GM19328 (cell line): ENCODE results near the gene FAU.

ENCODE experiments used
- ATAC-seq: cut with Tn5 transposase; IDR thresholded peaks from one replicate; pipeline ENCODE4 v1.9.1; 2021; ENCODE audit warnings: mild to moderate bottlenecking, moderate library complexity; ENCODE audit not compliant: unreplicated experiment

Gene FAU

DNA sequence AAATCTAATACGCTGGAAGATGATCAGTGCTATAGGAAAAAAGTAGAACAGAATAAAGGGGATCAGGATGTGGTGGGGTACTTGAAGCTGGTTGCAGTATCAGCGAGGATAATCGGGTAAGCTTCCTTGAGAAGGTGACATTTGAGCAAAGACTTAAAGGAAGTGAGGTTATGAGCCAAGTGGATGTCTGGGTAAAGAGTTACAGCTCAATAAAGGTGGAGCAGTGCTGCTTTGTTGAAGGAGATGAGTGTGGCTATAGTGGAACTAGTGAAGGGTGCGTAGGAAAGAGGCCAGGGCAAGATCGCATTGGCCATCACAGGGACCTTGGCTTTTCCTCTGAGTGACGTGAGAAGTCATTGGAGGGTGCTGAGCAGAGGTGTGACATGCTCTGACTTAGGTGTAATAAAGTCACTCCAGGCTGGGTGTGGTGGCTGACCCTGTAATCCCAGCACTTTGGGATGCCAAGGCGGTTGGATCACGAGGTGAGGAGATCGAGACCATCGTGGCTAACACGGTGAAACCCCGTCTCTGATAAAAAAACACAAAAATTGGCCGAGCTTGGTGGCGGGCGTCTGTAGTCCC lies 14.7 kb upstream of the FAU start:
- ATAC-seq, result no peak

DNA sequence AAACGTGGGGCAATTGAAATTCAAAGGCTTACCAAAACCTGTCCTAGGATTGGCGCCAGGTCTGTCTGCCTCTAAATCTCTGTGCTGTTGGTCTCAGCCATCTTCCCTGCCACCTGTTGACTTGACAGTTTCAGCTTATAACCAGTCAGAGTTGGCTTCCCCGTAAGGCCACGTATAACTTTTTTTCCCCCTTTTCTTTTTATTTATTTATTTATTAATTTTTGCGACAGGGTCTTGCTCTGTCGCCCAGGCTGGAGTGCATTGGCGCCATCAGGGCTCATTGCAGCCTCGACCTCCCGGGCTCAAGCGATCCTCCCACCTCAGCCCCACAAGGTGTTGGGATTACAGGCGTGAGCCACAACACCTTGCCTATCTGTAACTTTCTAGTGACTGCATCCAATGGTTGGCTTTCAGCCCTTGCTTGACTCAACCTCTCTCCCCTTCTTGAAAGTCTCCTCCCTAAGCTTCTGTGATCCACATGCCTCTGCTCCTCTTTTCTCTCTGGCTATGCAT lies 13.8 kb upstream of the FAU start:
- ATAC-seq, result no peak

DNA sequence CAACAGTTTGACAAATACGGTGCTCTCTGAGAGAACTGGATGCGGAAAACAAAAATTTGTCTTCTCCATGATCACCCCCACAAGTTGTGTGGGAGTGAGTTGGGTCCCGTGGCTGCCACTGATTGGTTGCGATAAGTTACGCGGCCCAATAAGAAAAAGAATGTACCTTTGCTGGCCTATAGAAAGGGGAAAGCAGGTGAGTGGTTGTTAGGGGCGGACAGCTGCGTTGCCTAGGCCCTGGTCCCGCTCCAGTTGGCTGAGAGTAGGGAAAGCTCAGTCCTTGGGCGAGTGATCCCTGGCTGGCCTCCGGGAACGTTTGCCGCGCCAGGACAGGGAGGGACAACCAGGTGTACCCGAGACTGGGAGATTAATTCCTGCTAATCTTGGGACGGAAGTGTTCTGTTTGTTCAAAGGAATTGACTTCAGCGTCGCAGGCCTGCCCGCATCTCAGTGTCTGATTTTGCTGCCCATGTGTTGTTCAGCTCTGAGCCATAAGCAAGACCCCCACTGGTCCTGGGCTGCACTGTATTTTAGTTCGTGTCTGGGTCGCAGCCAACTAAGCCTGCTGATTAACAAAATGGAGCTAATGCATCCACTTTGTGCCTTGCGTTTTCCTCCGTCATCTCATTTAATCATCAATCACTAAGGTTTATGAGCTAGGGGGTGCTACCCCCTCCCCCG lies 13.2 kb upstream of the FAU start:
- peak; percentile 50 for ATAC-seq

DNA sequence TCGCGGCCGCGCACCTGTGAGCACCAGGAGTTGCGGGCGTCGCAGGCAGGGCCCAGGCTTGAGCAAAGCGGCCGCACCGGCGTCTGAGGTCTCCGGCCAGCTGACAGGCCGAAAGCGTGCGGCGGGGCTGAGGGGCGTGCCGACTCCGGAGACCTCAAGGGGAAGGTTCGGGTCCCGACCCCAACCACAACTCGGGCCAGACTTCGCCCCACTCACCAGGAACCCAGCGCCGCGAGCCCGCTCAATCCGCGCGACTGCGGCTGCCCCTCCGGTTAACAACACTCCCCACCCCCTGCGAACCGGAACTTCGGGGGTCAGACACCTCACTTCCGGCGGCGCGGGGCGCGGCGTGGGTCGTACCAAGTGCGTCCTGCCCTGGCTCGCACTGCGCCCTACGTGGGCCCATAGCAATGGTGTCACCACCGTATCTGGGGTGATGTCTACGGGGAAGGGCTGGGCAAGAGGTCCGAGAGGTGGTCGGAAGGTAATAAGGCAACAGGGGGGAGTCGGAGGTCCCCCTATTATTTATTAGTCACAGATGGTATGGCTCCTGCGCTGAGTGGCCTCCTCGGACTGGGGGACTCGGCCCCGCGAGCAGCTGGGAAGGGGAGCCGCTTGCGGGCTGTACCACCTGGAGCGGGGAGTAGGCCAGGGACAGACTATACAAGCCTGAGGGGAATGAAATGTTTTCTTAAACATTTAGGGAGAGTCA lies 12.5 kb upstream of the FAU start, which contains the start of gene SYVN1:
SYVN1 (minus strand) TSS at position 280 of the 712 bp plus-strand sequence. CDS start 918 bp downstream, outside the sequence.
- peak; percentile 50 for ATAC-seq

DNA sequence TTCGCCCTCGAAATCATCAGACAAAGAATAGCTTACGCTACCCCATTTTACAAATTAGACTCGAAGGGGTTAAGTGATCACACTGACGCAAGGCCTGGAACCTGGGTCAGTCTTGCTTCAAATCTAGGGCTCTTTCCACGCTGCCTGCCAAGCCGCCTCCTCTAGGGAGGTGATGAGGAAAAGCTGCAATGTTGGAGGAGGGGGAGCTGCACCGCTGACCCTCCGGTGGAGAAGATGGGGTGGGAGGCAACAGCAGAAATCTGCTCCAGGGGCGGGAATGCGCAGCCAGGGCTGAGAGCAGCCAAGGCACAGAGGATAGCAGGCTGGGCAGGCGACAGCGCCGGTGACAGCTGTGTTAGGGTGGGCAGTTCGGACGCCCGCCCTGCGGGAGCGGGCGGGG lies 11.8 kb upstream of the FAU start:
- no peak for ATAC-seq

DNA sequence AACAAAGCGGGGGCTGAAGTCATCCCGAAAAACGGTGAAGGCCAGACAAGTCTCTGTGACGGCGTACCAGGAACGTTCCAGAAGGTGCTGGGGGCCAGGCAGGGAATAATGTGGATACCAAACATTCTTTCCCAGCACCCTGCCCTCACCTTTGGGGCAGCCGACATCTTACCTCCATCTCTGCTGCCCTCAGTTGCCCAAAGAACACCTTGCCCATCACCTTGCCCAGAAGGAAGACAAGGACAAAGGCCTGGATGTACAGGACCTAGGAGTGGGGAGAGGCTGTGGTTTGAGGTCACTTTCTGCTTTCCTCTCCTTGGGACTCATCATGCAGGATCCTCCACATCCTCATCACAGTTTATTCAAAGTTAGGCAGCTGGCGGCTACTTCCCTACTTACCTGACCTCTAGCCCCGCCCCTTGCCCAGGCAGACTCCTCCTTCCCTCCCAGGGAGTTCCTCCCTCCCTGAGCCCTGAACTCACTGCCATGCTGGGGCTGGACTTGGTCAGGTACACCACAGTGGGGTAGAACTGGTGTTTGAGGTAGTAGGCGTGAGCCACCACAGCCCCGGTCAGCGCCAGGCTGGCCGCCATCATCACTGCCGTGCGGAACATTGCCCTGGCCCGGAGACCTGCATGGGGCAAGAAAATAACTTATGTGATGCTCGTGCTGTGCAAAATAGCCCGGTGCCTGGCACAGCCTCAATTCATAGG lies 11.2 kb upstream of the FAU start:
- no peak for ATAC-seq

DNA sequence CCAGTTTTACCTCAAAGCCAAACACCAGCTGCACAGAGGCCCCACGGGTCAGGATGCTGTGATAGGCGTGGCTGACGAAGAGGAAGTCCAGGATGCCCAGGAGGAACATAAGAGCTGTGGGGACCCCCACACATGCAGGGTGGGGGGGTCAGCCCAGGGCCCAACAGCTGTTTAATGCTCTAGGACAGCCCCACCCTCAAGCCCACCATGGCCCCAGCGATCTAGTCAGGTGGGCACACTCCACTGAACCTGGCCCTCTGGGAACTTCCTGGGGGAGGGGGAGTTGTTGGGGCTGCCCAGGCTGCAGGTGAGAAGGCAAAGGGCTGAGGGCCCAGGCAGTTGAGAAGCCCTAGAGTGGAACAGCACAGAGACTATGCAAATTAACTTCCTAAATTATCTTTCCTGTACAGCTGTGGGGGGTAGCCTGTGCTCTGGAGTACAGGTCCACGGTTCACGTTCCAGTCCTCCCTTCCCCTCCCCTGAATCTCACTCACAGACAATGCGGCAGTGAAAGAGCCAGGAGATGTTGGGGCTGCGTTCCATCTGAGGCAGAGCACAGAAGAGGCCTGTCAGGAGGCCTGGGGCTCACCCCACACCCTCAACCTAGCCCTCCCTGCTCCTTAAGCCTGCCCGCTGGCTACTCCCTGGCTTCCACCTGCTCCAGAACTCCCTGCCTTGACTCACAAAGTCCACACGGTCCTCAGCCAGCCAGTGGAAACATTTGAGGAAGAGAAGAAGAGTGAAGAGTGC lies 10.5 kb upstream of the FAU start:
- ATAC-seq, result peak; percentile 47

DNA sequence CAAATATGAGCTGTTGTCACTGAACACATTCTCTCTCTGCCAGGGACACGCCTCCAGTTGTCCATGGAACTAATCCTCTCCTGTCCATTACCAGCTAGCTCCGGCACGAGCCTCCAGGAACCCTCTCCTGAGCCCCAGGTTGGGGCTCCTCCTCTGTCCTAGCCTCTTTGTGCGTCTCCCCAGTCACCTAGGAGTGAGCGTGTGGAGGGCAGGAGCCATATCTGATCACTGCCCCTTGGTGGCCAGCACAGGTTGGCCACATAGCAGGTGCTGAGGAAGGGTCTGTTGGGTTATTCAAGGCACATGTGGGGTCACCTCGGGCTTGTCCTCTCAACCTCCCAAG lies 9.9 kb upstream of the FAU start:
- ATAC-seq, result no peak

DNA sequence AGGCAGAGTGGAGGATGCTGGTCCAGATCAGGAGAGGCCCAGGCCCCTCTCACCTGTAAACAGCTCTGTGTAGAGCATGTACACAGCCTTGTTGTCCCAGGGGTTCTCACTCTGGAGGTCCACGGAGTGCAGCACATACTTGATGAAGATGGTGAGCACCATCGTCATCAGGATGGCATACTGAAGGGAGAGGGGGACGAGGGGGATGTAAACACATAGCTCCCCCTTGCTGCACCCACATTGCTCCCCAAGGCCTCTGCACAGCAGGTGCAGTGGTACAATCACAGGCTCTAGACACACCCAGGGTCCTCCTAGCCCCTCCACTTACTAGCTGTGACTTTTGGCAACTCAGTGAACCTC lies 9.5 kb upstream of the FAU start:
- no peak for ATAC-seq

DNA sequence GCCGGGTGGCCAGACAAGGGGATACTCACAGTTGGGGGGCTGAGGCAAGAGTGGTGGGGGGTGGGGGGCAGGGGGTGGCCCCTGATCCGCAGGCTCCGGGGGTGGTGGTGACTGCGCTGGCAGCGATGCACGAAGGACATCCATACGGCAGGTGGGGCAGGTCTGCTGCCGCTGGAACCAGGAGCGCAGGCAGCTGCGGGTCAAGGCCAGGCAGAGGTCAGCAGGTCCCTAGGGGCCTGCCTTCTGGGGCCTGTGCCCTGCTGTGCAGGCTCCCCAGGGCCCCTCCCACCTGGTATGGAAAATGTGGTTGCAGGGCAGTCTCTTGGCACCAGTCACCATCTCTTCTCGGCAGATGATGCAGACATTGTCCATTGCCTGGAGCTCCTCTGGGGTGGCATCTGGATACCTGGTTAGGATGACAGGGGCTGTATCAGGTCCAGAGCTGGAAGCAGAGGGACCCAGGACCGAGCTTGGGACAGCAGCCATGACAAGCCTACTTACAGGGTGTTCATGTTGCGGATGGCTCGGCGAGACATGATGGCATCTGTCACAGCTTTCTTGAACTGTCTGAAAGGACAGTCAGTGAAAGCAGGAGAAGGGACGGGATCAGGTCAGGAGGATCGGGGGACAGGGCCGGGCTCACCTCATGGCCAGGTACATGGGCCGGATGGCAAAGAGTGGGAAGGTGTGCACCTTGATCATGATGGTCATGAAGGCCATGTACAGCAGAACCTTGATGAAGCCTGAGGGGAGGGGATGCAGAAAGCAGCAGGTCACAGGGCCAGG lies 8.9 kb upstream of the FAU start:
- no peak for ATAC-seq

DNA sequence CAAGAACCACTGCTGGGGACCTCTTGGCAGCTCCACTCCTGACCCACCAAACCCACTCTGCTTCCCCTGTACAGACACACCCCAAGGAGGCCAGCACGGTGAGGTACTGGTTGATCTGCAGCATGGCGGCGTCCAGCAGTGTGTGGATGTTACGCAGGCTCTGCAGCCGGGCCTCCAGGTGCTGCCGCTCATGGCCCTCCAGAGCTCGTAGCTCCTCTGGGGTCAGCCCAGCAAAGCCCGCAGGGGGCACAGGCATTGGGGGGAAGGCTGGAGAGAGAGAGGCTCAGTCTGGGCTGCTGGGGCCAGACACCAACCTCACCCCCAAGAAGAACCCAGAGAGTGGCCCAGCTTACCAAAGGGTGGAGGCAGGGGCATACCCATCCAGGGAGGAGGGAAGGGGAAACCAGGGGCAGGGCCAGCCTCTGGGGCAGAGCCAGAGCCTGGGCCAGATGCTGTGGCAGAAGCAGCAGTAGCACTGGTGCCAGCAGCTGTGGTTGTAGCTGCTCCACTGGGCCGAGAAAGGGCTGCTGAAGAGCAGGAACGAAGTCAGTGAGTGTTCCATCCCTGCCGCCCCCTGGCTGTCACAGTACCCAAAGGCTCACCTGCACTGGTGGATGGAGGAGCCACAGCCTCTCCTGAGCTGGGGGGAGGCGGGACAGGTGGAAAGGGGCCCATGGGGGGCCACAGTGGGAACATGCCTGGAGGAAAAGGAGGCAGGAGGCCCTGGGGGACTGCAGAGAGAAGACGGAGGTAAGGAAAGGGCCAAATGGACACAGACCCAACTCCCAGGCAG lies 7.9 kb upstream of the FAU start:
- no peak for ATAC-seq

DNA sequence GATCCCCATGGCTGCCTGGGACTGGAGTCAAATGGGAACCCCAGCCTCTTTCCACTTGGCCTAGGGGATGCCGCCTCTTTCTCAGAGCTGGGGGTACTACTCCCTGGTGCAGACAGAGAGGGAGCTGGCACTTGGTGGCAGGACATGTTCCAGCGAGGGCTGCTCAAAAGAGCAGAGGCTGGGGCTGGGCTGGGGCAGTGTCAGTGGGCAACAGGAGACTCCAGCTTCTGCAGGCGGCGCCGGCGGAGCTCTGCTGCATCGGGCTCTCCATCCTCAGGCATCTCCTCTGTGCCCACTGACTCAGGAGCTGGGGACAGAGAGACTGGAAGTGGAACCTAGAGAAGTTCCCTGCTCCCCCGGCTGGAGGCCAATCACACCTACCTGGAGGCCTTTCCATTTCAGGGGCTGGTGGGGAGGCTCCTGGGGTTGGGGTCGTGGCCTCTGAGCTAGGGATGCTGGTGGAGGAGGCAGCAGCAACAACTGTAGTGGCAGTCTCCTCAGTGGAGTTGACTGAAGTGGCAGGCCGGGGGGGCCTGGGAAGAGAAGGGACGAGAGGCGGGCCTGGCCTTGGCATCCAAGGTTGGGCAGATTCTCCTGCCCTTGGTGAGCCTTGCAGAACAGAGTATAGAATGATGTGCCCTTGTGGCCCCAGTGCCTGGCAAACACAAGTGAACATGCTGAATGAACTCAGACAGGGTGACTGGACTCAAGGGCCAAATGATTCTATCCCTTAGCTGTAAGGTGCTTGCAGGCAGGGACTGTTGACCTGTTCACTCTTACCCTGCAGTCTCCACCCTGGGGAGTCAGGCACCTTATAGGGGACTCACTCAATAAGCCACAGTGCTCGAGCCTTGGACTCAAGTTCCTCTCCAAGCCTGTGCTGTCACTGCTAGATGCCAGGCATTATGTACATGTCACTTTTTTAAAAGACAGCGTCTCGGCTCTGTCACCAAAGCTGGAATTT lies 6.5 kb upstream of the FAU start:
- ATAC-seq, result no peak

DNA sequence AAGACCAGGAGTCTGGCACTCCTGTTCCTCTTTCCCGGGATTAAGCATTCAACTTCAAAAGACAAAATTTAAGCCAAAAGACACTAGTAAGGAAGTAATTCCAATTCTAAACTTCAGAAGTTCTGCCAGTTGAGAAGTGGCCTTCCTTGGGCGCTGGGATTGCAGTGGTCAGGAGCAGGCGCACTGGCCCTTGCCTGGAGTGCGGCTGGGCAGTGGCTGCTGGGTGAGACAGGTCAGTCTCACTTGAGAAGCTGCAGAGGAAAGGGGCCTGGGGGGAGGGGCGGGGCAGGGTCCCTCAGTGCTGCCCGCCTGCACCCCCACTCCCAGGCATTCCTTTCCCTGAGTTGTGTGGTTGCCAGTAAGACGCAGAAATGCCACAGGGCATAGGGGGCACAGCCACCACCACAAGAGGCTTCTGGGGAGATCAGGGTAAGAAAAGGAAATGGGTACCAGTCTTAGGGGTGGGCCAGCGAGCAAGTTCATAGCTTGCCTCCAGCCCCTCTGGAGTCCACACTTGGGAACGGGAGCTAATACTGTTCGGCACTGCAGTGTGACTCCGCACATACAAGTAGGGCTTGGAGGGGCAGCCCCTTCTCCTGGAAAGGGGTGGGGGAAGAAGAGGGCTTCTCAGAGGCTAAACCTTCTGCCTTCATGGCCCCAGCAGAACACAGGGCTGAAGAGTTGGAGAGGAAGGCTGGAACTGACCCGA lies 5.7 kb upstream of the FAU start:
- ATAC-seq, result no peak

DNA sequence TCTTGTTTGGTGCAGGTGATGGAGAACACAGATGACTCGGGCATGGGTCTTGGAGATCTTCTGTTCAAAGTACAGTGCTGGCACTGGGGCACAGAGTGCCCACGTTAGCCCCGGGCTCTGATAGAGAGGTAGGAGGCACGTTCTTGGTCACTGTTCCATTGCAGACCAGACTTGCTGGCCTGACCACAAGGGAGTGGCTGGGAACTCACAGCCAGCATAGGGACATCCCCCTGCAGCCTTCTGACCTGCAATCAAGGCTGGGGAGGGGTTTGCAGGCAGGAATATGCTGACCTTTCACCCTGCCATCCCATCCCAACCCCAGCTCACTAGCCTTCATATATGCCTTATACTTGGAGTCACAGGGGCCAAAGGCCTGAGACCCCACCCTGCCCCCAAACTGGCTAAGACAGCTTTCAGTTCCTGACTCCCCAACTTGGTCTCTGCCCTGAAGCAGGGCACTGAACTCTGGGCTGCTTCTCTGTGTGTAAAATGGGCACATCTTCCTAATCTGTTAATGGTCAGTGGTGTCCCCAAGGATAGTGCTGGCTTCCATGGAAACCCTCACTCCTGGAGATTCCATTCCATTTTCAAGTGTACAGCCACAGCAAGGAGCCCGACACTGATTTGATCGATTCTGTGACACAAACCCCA lies 4.8 kb upstream of the FAU start:
- no peak for ATAC-seq

DNA sequence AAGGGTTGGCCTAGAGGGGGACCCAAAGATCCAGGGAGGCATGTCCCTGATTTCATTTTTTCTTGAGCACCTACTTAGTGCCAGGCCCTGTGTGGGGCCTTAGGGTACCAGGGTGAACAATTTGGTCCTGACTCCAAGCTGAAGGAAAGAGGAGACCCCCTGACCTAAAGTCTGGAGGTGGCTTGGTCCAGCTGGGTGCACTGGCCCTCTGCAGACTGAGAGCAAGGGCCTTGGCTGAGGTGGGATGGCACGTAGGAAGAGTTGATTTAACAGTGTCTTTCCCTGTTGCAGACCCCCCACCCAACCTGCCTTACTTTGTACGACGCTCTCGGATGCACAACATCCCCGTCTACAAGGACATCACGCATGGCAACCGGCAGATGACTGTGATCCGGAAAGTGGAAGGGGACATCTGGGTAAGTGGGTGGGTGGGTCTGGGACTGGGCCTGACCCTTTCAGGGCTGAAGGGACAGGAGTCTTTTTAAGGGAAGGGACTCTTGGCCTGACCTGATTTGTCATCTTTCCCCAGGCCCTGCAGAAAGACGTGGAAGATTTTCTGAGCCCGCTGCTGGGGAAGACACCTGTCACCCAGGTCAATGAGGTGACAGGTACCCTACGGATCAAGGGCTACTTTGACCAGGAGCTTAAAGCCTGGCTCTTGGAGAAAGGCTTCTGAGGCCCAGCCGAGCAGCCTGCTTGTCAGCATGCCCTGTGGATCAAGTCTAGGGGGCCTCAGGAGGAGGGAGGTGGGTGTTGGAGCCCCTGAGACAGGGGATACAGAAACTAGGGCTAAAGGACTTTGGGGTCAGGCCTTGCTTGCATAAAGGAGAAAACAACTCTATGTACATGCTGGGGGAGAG lies 3.5 kb upstream of the FAU start:
- no peak for ATAC-seq
